NCI-H446 treated with DMSO at 0.1 percent for 48 hours (cell line): ENCODE results near the gene CATSPERD.
"Not testable (repeated sequence)": the region's sequence is repeated elsewhere in the genome, so short reads cannot be mapped to it uniquely, and the experiment has no call there.

ENCODE experiments used
- DNase-seq: peaks from one replicate; lab custom pipeline; 2025; lab: John Stamatoyannopoulos, UW

The CATSPERD gene

DNA sequence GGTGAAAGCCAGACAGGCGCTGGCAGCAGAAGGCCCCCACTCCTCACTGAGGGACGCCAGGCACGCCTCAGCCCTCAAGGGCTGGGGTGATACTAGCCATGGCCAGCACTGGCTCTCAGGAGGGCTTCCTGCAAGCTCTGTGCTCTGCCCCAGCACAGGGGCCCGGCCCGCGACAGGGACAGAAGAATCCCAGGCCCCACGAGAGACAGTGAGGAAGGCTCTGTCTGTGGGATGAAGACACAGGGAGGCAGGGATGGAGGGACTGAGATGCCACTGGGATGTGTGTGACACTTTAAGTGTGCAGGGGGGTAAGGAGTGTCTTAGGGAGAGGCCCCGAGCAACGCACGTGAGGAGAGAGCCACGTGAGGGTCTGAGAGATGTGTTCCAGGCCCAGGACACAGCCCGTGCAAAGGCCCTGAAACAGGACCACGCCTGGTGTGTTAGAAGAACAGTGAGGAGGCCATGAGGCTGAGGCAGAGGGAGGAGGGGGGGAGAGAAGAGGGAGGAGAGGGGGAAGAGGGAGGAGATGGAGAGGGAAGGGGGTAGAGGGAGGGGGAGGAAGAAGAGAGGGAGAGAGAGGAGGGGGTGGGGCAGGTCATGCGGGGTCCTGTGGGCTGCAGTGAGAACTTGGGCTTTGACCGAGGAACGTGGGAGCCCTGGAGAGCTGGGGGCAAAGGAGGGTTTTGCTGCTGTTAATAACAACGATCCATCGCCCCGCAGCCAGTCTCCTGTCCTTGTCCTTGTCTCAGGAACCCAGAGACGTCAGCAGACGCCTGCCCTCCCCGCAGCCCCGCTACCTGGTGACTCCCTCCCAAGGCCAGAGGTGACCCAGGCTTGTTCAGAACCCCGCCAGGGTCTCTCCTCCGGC, 23.2 kb upstream of the CATSPERD start:
- no peak for DNase-seq

DNA sequence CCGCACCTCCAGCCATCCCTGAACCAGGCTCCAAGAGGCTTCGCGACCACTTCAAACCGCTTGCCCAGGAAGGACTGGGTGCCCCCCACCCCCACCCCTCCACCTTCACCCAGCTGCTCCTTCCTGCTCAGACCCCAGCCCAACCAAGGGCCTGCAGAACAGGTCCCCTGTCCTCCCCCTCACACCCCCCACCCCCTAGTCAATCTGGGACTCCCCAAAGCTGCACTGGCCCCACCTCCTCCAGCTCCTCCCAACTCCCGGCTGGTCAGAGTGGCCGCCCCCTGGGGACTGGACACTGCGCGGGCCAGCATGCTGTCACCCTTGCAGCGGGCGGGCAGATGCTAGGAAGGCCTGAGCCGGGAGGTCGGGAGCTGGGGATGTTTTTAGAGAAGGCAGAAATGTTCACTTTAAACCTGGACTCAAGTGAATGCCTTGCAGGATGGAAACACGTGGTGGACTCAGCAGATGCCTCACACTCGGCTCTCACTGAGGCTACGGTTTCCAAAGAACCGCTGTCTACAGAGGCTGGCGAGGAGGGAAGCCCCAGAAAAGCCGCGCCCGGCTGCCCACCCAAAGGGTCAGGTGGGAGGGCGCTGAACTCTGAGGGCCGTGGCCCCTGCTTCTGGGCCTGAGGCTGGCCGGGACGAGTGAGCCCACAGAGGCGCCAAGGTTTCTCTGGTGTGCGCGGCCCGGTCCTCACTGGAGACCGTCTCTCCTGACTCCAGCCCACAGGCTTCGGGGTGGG, 22.4 kb upstream of the CATSPERD start:
- DNase-seq: no peak

DNA sequence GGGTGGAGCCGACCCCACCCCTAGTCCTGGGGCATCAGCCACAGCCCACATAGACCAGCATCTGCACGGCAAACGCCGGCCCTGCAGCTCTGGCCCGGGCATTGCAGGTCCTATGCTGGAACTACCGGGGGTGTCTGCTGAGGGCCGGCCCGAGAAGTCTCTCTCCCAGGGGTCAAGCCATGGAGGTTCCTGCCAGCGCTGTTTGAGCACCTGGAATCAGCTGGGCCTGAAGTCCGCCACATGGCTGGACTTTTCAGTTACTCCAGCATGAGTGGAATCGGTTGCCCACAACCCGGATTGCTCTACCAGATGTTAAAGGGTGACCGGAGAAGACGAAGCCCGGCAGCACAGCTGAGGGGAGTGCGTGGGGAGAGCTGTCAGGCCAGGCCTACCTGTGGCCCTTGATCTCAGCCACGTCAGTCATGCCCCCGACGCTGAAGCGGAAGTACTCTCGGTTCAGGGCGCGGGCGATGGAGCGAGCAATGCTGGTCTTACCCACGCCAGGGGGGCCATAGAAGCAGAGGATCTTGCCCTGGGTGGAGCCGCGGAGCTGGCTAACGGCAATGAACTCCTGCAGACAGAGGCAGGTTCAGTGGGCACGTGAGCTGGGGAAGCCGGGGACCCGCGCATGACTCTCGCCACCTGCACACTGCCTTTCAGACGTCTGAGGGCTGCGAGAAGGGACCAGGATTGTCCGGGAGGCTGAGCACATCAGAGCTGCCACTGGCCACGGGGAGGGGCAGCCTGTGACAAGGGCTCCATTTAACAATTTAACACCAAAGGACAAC, 21.6 kb upstream of the CATSPERD start:
- no peak for DNase-seq

DNA sequence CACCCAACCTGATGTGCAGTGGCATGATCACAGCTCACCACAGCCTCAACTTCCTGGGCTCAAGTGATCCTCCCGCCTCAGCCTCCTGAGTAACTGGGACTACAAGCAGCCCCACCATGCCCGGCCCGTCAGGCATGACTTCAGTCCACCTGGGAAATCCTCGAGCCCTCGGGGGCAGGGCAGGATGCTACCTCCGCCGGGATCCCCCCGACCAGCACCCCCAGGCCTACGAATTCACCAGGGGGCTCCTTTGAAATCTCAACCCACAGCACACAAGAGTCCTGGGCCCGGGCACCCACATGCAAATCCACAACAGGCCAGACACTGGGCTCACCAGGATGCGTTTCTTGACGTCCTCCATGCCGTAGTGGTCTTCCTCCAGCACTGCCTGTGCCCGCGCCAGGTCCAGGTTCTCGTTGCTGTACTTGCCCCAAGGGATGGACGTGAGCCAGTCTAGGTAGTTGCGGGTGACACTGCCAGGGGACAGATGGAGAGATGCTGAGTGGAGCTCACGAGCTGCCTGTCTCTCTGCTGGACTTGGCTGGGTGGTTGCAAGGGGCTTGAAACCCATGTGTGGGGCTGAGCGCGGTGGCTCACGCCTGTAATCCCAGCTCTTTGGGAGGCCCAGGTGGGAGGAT, 19.9 kb upstream of the CATSPERD start:
- DNase-seq: no peak

DNA sequence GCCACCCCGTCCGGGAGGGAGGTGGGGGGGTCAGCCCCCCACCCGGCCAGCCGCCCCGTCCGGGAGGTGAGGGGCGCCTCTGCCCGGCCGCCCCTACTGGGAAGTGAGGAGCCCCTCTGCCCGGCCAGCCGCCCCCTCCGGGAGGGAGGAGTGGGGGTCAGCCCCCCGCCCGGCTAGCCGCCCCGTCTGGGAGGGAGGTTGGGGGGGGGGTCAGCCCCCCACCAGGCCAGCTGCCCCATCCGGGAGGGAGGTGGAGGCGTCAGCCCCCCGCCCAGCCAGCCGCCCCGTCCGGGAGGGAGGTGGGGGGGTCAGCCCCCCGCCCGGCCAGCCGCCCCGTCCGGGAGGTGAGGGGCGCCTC, 18.4 kb upstream of the CATSPERD start:
- not testable (repeated sequence) for DNase-seq

DNA sequence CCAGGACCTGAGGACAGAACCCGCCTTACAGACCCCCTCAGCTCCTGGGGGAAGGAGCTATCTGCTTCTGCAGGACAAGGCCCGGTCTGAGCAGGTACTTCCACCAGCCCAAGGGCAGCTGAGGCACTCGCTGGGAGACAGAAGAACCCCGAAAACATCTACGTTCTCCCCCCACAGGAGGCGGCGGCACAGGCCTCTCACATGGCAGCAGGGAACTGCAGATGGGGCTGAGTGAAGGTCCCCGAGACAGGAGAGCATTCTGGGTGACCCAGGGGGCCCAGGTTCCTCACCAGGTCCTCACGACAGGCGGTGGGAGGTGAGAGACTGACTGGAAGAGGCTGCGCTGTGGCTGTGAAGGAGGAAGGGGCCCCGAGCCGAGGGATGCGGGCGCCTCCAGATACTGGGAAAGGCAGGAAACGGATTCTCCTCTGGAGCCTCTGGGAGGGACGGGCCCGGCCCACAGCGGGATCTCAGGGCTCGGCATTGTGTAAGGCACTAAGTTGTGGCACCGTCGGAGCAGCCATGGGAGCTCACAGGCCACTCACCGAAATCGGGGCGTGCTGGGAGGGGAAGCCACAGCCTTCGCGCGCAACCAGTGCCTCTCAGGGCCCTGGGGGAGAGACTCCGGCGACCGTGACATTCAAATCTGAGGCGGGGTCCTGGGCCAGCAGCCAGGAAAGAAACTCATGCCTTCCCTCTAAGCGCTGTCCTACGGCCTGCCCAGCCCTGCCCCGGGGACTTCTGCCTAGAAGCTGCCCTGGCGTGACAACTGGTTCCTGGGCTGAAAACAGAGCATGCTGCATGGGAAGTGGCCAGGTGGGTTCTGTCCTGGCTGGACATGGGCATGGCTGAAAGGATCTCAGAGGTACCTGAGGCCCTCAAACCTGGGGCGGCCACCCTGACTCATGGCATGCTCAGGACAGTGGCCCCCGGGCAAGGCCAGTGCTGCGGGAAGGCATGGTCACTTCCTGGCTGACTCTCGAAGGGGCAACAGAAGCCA, 16.3 kb upstream of the CATSPERD start:
- no peak for DNase-seq

DNA sequence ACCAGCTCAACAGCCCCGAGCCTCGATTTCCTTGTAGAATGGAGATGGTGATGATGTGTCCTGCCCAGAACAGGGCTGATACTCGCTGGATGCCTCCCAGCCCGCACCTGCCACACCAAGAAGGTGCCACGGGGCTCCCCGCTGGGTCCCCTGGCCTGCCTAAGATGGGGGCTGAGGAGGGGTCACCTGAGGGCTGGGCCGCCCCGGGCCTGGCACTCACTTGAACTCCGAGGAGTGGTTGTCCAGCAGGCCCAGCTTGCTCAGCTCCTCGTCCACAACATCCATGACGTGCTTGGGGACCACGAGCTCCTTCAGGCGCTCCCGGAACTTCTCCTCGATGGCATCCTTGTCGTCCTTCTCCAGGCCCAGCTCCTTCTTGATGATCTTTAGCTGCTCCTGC, 14.9 kb upstream of the CATSPERD start:
- DNase-seq: no peak

DNA sequence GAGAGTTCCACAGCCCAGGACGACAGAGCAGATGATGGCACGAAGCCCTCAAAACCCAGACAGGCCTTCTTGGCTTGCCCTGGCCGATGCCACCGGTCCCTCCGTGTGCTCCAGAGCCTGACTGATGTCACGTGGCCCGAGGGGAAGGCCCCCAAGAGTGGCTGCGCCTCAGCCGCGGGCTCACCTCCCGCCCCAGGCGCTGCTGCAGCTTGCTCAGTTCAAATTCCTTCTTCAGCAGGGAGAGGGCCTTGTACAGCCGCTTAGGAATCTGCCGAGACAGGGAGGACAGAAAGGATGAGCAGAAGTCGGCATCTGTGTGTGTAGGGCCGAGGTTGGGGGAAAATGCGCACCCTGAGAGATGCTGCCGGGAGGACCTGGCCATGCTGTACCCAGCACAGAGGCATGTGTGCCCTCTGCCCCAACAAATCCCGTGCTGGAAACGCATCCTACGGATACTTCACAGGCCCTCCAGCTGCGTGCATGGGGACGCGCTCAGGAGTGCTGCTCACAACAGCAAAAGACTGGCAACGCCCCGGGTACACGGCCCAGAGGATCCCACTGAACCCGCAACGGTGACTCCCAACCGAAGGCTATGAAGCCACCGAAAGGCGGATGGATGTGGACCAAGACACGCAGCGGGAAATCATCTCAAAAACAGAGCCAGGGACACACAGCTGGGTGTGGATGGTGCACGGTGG, 13.4 kb upstream of the CATSPERD start:
- DNase-seq: no peak

DNA sequence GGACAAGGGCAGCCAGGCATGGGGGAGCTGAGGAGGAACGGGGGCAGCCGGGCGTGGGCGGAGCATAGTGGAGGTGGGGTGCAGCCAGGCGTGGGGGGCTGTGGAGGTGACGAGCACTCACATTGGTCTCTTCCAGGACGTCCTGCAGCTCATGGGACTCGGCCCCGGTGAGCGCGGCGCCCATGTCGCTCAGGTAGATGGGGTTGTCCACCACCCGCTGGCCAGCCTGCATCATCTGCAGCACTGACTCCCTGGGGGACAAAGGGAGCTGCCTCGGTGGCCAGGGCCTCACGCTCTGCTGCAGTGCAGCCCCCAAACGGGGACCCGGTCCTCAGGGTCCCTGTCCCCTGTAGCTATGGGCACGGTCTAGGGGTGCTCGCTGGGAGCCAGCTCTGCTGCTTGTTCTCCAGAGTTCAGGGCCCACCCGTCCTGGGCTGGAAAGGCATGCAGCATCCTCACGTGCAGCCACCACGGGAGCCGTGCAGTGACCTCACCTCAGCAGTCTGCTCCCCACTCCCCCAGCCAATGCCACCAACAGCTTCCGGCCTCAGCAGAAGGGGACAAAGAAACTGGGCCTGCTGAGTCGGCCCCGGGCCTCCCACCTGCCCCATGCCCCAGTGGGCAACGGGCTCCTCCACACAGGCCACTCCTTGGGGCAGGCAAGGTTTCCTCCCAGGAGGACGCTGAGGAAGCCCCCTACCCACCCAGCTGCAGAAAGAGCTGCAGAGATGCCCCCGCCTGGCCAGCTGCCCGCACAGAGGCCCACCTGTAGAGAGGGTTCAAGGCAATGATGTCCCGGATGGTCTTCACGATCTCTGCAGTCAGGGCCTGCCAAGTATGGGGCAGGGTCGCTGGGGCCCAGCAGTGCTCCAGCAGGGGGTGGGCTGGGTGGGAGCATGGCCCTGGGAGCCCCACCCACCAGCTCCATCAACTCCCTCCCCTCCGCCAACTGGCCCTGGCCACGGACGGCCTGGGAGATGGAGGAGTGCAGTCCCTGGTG, 12.6 kb upstream of the CATSPERD start:
- no peak for DNase-seq

DNA sequence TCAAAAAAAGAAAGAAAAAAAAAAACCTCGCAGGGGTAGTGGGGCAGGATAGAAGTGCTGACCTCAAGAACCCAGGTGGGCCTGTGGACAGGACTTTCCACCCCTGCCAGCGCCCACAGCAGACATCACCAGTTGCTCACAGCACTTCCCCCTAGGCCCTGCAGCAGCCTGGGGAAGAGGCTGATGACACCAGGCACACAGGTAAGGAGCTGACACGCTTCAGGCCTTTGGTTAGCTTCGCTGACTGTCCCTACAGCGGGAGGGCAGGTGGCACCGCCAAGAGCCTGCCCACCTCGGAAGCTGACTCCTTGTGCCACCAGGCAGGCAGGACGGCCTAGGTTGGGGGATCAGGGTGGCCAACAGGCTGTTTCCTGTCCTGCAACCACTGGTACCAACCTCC, 9.4 kb upstream of the CATSPERD start:
- DNase-seq: no peak

DNA sequence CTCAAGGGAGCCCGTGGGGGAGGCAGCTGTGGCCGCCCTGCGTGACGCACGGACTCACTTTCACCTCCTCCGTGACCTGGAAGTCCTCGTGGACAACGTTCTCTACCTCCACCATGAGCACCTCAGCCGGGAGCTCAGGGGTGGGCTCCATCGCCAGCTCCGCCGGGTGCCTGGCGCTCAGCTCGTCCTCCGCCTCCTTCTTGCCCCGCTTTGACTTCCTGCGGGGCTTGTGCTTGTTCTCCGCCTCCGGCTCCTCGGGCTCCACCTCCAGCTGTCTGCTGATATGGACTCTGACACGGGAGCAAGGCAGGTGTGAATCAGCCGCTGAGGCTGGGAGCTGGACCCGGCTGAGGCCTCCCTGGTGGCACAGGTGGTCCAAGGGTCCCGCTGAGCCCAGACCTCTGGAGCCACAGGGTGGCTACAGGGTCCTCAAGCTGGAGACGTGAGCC, 8.7 kb upstream of the CATSPERD start:
- DNase-seq: no peak

DNA sequence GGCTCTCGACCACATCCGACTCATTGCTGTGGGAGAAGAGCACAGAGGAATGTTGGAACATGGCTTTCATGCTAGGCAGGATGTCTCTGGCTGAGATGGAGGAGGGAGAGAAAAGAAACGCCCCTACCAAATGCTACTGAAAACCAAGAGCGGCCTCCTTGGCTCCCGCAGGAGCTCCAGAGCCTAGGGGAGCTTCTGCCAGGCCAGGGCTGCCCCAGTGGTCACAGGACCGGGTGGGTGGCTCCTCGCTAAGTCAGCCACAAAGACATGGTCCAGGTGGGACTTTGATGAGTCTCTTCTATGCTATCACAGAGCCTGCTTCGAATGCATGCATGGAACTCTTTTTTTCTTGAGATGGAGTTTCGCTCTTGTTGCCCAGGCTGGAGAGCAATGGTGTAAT, 7.2 kb upstream of the CATSPERD start:
- no peak for DNase-seq

DNA sequence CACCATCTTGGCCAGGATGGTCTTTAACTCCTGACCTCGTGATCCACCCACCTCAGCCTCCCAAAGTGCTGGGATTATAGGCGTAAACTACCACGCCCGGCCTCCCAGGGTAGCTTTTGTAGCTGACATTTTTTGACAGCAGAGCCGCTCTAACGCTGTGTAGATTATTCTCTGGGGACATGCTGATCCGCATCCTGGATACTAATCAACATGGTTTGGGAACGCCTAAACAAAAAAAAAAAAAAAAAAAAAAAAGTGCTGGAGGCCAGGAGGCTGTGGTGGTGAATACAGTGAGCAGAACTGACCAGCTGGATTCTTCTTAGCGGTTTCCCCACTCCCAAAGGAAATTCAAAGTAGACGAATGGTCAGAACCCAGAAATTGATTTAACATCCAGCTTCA, 5.6 kb upstream of the CATSPERD start:
- DNase-seq: no peak

DNA sequence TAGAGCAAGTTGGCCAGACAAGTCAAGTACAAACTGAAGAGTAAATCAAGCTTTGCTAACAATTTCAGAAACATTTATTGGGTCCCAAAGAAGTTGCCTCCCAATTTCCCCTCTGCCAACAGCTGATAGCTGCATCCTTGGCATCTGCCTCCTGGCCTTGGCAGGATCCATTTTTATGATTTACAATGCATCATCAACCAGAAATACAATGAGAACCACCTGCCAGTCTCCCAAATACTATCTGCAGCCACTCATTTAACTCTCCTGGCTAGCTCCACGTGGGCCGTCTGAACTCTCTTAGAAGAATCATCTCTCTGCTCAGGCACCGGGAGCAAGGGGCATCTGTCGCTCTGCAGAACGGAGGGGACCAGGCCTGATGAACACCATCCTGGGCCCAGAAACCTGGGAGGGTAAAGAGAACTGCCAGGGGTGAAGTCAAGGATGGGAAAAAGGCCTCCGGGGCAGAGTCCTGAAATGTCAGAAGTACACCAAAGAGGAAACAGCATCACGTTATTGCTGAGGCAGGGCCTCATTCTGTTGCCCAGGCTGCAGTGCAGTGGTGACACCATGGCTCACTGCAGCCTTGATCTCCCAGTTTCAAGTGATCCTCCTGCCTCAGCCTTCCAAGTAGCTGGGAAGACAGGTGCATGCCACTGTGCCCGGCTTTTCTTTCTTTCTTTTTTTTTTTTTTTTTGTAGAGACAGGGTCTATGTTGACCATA, 3.1 kb upstream of the CATSPERD start:
- no peak for DNase-seq

DNA sequence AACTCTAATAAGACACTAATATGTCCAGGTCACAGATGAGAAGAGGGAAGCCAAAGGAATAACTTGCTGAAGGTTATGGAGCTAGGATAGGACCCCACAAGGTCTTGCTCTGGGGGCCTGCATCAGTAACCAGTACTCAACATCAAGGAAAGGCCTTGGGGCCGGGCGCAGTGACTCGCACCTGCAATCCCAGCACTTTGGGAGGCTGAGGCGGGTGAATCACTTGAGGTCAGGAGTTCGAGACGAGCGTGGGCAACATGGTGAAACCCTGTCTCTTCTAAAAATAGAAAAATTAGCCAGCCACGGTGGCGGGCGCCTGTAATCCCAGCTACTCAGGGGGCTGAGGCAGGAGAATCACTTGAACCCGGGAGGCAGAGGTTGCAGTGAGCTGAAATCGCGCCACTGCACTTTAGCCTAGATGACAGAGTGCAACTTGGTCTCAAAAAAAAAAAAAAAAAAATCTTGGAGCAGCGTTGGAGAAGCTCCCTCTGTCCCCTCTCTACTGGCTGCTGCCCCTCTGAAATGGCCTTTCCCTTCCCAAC, 2.3 kb upstream of the CATSPERD start:
- no peak for DNase-seq

DNA sequence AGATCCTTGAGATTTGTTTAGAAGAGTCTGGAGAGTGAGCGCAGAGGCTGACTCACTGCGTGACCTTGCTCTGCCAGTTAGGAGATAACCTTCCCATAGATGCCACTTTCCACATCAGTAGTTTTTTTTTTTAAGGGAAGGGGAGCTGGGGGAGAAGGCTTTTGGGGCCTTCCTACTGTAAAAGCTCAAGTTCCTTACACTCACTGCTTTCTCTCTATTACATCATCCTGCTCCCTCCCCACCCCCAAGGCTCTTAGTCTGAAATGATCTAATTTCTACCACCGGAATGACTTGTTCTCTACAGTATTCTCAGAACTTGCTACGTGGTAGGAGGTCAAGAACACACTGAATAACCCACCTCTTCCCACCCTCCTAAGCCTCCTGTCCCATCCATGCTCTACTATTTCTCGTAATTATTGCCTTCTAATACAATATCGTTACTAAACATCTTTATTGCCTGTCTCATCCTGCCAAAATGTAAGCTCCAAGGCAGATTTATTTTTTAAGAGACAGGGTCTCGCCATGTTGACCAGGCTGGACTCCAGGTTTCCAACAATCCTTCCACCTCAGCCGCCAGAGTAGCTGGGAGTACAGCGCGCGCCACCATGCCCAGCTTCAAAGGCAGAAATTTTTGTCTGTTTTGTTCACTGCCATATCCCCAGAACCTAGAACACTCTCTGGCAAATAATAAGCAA, 1.7 kb upstream of the CATSPERD start:
- no peak for DNase-seq

DNA sequence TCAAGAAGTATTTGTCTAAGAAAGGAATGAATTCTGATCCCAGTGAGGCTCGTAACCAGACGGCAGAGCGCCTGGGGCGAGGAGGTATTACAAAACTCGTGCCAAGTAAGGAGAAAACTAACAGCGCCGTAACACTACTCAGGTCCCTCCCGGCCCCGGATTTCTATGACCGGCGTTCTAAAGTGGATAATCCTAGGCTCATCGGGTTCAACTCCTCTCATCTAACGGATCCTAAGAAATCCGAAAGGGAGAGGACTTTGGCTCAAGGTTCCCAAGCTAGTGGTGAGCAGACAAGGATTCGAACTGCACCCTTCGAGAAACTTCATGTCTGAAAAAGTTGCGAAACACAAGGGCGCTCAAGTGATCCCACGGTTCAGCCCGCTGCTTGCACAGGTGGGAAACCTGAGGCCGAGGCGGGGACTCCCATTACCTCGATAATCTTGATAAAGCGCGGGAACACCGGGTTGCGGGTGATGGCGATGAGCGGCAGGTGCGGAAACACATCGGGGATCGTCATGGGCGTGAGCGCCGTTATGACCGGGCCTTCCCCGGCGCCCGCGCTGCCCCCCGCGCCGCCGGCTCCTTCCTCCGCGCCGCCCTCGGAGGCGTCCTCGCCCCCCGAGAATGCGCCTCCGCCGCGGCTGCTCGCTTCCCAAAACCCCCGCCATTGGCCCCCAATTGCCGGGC, 1.0 kb upstream of the CATSPERD start:
- DNase-seq: no peak
